Stimulated activated naive CD4-positive, alpha-beta T cell (primary cell): ENCODE results near the gene OR13C9.
"Not testable (repeated sequence)": the region's sequence is repeated elsewhere in the genome, so short reads cannot be mapped to it uniquely, and the experiment has no call there.

Experiments
- DNase-seq, 6 experiments: peaks; one replicate each; lab custom pipeline; 2025; lab: John Stamatoyannopoulos, UW

The OR13C9 gene, protein sequence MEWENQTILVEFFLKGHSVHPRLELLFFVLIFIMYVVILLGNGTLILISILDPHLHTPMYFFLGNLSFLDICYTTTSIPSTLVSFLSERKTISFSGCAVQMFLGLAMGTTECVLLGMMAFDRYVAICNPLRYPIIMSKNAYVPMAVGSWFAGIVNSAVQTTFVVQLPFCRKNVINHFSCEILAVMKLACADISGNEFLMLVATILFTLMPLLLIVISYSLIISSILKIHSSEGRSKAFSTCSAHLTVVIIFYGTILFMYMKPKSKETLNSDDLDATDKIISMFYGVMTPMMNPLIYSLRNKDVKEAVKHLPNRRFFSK

DNA sequence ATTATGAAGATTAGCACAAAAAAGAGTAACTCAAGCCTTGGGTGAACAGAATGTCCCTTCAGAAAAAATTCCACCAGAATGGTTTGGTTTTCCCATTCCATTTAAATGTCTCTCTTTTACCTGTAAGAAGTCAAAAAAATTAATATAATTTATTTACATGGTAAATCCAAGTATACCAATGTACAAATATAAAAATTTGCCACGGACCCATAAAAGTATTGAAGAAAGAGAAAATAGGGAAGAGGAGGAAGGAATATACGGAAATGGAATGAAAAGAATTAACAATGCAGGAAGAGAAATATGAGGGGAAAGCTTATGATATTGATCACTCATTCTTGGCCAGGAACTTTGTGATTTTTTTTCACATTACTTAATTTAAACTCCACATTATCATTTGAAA, at the start of gene OR13C9:
OR13C9 (minus strand) TSS at position 101 of the 400 bp plus-strand sequence; CDS start at position 101, 0 bp downstream.
- DNase-seq, result no peak

DNA sequence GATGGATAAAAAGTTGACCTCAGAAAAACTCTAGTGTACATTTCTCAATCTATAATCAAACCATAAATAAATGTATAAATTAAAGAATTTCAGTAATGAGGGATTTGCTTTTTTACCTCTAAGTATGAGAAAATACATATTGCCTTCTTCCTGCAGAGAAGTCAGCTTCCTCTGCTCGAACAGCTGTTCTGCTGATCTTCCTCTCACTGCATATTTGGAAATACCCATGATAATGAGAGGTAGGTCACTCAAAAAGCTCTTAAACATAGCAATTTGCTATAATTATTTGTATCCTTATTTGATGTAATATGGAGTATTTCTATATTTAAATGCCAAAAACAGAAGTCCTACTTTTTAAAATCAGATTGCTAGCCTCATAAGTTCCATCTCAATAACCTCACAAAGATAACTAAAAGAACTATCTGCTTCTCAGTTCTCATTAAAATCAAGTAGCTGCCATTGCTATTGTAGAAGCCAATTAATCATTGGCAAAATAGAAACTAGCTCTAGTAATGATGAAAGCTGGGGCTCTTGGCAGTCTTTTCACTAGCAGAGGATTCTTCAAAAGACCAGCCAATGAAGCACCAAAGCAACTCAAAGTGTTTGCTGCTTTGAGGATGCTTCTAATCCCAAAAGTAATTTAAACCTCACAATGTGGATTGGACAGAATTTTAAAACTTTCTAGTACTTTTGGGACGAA, 40.6 kb upstream of the OR13C9 start:
- DNase-seq, result no peak

DNA sequence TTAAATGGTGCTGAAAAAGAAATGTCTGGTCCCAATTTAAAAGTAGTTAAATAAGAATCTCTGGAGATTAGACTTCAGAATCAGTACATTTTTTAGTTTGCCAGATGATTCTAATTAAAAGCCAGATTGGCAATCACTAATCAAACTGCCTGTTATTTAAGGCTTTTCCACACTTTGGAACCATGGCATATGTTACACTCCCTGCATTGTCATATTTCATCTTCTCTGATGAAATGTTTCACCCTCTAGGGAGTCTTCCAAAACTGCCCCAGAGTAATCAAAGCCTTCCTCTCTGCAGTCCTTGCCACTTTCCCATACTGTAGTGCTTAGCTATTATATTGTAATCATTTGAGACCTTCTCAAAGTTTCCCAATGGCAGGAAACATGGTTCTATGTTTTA, 17.5 kb upstream of the OR13C9 start:
- no peak for DNase-seq

DNA sequence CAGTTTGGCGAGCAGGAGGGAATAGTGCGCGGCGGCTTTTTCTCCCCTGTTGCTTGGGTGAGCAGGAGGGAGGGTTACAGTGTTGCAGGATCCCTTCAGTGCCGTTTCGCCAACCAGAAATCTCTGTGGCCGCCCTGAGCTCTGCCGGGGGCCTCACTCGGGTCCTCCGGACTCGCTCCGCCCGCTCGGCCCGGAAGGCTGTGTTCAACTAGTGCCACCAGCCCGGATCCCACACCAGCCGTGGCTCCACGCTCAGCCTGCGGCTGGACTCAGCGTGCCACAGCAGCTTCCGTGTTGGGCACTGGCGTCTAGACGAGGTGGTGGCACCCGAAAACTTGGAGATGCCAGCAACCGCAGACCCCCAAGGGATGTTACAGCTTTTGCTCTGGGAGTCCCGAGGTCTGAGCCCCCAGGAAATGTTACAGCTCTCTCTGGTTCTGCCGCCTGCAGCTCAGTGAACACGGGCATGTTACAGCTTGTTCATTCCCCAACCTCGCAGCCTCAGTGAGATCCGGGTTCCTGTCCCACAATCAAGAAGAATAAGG, 16.0 kb upstream of the OR13C9 start:
- no peak for DNase-seq

DNA sequence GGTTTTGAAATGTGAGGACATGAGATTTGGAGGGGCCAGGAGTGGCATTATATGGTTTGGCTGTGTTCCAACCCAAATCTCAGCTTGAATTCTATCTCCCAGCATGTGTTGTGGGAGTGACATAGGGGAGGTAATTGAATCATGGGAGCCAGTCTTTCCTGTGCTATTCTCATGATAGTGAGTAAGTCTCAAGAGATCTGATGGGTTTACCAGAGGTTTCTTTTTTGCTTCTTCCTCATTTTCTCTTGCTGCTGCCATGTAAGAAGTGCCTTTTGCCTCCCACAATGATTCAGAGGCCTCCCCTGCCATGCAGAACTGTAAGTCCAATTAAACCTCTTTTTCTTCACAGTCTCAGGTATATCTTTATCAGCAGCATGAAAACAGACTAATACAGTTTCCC, 8.0 kb upstream of the OR13C9 start:
- DNase-seq, result not testable (repeated sequence)

DNA sequence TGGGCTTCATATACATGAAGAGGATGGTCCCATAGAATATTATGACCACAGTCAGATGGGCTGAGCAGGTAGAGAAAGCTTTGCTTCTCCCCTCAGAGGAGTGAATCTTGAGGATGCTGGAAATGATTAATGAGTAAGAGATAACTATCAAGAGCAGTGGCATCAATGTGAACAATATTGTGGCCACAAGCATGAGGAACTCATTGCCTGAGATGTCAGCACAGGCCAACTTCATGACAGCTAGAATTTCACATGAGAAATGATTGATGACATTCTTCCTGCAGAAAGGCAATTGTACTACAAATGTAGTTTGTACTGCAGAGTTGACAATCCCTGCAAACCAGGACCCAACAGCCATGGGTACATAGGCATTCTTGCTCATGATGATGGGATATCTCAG, 586 bp downstream of the OR13C9 start:
- DNase-seq, result no peak

DNA sequence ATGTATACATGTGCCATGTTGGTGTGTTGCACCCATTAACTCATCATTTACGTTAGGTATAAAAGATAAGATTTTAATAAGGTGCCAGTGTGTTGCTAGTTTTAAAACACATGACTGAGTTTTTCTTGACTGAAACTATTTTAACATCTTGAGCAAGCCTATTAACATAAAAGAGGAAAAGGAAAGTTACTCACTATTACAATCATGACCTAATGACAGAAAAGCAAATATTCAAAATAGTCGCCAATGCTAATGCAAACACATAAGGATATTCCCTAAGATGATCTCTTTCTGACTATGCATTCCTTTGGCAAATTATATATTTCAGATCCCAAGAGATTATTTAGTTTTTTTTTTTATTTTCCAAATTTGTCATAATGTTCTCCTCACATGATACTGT, 6.8 kb downstream of the OR13C9 start:
- DNase-seq, result no peak

DNA sequence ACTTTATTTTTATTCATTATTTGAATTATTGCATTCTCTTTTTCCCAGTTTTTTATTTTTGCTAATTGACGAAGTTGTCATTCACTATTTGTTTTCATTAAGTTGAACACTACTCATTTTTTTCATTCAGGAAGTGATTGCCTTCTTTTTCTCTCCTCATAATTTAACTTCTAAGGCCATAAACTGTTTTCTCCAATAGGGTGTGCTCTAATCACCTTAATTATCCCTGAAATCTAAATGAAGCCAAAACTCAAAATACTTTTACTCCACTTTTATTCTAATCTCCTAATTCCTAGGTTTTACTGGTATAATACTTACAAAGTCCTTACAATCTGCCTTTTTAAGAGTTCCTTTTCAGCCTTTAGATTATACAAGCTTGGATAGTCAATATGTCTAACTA, 9.7 kb downstream of the OR13C9 start:
- no peak for DNase-seq

DNA sequence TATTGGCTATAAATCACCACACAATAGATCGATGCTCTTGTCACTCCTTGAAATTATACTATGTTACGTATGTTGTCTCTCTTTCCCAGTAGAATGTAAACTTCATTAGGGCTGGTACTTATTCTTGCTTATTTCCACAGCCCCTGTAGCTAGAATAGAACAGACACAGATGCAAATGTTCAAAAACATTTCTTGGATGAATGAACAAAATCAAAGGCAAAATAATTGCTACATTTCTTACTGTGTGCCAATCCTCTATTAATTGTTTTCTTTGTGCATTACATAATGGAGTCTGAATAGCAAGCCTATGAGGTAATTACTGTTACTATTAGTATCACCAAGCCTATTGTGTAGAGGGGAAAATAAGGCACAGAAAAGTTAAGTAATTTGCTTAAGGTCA, 11.9 kb downstream of the OR13C9 start:
- no peak for DNase-seq

DNA sequence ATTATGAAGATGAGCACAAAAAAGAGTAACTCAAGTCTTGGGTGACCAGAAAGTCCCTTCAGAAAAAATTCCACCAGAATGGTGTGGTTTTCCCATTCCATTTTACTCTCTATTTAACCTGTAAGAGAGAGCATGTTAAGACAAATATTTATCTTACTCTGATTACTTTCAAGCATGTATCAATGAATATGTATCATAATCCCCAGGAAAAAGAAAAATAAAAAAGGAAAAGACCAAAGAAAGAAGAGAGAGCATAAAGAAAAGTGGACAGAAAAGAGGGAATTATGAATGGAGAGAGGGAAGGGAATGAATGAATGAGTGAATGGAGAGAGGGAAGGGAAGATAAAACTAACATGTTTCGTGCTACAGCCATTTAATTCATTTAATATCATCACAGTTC, 12.5 kb downstream of the OR13C9 start, which contains the start of gene OR13C2:
OR13C2 (minus strand) TSS at position 101 of the 400 bp plus-strand sequence; CDS start at position 101, 0 bp downstream.
- DNase-seq, result not testable (repeated sequence)

DNA sequence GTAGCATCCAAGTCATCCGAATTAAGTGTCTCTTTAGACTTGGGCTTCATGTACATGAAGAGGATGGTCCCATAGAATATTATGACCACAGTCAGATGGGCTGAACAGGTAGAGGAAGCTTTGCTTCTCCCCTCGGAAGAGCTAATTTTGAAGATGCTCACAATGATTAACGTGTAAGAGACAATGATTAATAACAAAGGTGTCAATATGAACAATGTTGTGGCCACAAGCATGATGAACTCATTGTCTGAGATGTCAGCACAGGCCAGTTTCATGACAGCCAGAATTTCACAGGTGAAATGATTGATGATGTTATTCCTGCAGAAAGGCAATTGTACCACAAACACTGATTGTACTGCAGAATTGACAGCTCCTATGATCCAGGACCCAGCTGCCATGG, 13.2 kb downstream of the OR13C9 start:
- DNase-seq, result no peak

DNA sequence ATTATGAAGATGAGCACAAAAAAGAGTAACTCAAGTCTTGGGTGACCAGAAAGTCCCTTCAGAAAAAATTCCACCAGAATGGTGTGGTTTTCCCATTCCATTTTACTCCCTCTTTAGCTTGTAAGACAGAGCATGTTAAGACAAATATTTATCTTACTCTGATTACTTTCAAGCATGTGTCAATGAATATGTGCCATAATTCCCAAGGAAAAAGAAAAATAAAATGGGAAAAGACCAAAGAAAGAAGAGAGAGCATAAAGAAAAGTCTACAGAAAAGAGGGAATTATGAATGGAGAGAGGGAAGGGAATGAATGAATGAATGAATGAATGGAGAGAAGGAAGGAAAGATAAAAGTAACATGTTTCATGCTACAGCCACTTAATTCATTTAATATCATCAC, 18.7 kb downstream of the OR13C9 start, which contains the start of gene OR13C5:
OR13C5 (minus strand) TSS at position 101 of the 400 bp plus-strand sequence; CDS start at position 101, 0 bp downstream.
- not testable (repeated sequence) for DNase-seq

DNA sequence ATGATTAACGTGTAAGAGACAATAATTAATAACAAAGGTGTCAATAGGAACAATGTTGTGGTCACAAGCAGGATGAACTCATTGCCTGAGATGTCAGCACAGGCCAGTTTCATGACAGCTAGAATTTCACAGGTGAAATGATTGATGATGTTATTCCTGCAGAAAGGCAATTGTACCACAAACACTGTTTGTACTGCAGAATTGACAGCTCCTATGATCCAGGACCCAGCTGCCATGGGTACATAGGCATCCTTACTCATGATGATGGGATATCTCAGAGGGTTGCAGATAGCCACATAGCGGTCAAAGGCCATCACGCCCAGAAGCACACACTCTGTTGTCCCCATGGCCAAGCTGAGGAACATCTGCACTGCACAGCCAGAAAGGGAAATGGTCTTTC, 19.3 kb downstream of the OR13C9 start:
- DNase-seq, result not testable (repeated sequence)

DNA sequence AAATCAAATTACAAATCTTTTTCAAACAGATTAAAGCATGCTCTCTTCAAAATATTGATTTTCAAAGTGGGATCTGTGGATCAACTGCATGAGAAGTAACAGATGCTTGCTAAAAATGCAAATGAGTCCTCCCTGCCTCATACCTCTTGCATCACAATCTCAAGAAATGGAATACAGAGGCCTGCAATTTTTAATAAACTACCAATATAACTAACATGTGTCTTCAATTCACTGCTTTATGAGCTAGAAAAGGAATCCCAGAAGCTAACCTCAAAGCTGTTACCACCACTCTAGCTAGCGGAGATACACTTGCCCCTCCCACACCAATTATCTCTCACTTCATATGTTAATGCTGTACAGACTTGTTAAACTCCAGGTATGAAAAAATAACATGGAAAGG, 28.4 kb downstream of the OR13C9 start:
- no peak for DNase-seq

DNA sequence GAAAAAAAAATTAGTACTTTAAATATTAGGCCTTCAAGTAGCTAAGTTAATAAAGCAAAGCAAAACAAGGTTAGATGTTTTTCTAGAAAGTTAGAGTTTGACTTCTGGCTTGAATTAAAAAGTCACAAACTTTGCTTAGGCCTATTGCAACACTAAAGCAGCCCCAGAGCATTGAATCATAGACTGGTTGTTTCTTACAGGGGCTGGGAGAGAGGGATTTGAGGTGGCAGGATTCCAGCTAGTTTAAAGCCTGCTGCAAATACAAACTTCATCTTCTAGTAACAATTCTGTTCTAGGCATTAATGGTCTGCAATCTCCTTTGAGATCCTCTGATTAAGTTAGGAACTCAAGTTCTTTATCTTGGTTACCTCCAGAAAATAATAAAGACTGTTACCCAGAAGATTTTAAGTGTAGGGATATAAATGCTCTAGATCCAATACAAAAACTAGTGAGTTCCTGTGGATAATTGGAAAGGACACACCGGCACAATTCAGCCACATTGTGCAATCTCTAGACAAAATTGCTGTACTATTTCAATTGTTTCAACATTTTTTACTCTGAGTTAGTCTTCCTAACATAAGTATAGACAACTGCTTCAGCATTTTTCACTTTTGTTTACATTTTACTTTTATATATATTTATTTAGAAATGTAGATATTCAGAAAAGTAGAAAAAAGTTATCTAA, 31.4 kb downstream of the OR13C9 start:
- no peak for DNase-seq

DNA sequence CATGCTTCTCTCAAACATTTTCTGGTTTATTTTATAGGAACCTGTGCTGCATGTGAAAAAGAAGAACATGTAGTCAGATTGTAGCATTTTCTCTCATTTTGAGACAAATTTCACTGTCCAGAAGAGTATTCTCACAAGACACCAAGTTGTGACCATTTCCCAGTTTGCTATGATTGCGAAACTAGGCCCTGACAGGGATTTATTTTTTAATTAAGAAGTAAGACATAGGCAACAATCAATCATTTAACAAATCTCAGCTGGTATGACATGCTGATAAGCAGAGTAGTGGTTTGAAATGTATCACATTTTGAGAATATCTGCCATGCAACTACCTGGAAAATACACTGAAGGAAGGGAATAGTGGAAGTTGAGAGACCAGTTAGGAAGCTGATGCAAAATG, 37.4 kb downstream of the OR13C9 start:
- DNase-seq, result no peak

DNA sequence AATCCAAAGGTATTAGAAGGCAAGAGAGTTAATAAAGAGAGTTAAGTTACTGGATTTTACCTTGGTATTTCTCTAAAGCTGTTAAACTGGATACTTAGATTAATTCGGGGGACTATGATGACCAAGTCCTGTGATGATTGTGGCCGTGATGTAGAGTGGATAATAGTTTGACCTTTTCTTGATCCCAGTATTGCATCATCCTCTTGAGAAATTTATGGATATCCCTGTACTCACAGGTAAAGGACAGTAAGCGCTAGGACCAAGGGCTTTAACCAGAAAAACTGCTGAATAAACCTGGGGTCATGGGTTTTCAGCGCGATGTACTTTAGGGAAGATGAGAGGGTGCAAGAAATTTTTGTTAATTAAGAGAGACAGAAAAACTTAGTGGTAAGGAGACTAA, 40.7 kb downstream of the OR13C9 start:
- DNase-seq, result no peak

DNA sequence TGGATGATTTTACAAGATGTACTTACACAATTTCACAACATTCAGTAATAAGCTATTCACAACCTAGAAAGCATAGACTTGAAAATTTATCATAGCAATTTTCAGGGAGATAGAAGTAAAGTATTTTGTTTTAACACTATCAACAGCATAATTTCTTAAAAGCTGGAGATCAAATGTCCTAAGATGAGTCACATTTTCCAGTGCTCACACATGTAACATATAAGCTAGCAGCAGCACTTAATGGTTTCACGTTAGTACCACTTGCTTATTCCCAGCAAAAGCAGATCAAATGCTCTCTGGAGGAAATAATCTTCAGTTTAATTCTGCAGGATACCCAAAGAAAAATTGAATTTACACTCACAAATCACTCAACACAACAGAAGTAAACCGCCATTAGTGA, 42.5 kb downstream of the OR13C9 start:
- no peak for DNase-seq

DNA sequence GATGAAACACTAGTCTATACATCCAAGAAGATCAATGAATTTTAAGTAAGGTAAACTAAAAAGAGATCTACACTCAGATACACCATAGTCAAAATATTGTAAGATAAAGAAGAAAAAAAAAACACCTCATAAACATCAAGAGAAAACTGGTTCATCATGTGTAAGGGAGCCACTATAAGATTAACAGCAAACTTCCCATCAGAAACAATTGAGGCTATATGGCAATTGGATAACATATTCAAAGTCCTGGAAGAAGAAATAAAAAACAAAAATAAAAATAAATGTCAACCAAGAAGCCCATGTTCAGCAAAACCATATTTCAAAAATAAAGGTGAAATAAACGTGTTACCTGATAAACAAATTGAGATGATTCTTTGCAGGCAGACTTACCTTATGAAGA, 45.4 kb downstream of the OR13C9 start:
- no peak for DNase-seq

DNA sequence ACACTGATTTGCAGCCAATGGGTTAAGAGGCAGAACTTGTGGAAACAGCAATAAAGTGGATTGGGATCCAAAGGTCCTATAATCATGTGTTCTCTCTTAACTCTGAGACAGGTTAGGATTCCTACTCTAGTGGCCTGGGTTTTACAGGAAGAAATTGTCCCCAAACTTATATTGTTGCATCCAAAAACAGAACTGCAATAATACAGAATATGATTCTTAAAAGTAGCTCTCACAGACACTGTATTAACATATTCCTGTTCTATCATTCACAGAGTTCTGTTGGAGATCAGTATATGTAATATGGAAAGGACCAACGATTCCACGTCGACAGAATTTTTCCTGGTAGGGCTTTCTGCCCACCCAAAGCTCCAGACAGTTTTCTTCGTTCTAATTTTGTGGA, 49.1 kb downstream of the OR13C9 start, which contains the start of gene OR13C8:
OR13C8 (plus strand) TSS at position 301 of the 400 bp plus-strand sequence; CDS start at position 301, 0 bp downstream.
- DNase-seq, result no peak
